Kidney (tissue), 14 donors: ENCODE results near the gene HTR6. TPM values are rescaled to one million over a fixed set of nuclear protein-coding genes. Genes with fewer than 3 reads are reported as not detected.
A peak's percentile ranks its signal among the peaks of the same experiment; 100 is the strongest.

Experiments used
- DNase-seq, 5 donors: peaks; one replicate each; pipeline ENCODE4 v3.0.0-alpha.2; 2013 to 2020
- FAIRE-seq: peaks from 2 replicates; lab custom pipeline; 2012; peaks lifted over from hg19 to GRCh38; lab: Jason Lieb, UNC
- H3K27ac ChIP-seq, 2 donors: one replicate each; pipeline ENCODE4 v1.7.0; 2013; ENCODE audit warnings: low read depth in 2 of 2, low read length in 2 of 2, inconsistent platforms in 1 of 2
- H3K27me3 ChIP-seq: one replicate; pipeline ENCODE4 v1.7.1; 2013; ENCODE audit warnings: low read length, inconsistent platforms; ENCODE audit not compliant: control insufficient read depth, insufficient read depth
- H3K36me3 ChIP-seq, 3 donors: one replicate each; pipeline versions ENCODE4 v1.7.0 to v1.7.1; 2013; ENCODE audit warnings: low read length in 3 of 3, control low read depth in 1 of 3, inconsistent platforms in 1 of 3; ENCODE audit not compliant: insufficient read depth in 3 of 3, control insufficient read depth in 2 of 3
- H3K4me1 ChIP-seq, 3 donors: one replicate each; pipeline versions ENCODE4 v1.7.0 to v1.7.1; 2013; ENCODE audit warnings: low read length in 3 of 3, inconsistent platforms in 1 of 3, low read depth in 1 of 3; ENCODE audit not compliant: control insufficient read depth in 2 of 3, insufficient read depth in 2 of 3
- H3K4me3 ChIP-seq, 3 donors: one replicate each; pipeline versions ENCODE4 v1.7.0 to v1.8.1; 2013; ENCODE audit warnings: low read length in 3 of 3, control low read depth in 1 of 3, inconsistent platforms in 1 of 3
- H3K9ac ChIP-seq, 3 donors: one replicate each; pipeline versions ENCODE4 v1.7.0 to v1.7.1; 2013; ENCODE audit warnings: low read length in 3 of 3, control low read depth in 1 of 3, inconsistent platforms in 1 of 3
- H3K9me3 ChIP-seq, 3 donors: one replicate each; pipeline versions ENCODE4 v1.7.0 to v1.7.1; 2013; ENCODE audit warnings: low read length in 3 of 3, control low read depth in 1 of 3, inconsistent platforms in 1 of 3; ENCODE audit not compliant: control insufficient read depth in 2 of 3, insufficient read depth in 1 of 3
- CTCF ChIP-seq: IDR thresholded peaks from 3 replicates; pipeline ENCODE4 v1.5.1; 2012; ENCODE audit warnings: mild to moderate bottlenecking, moderate library complexity, borderline replicate concordance; ENCODE audit not compliant: insufficient read depth; ENCODE audit errors: extremely low read depth
- intact Hi-C: fragments of 100-400 bp; cut with DNase I; formaldehyde crosslinking; loops from one replicate; pipeline ENCODE4 v1.11.1; 2022
- polyA plus RNA-seq: library from polyadenylated mRNA; stranded (reverse); fragments of 350-450 nt; fragmentation: Illumina TruSeq; extraction: RNeasy Lipid Tissue Mini Kit (QIAGEN cat#74804); gene quantifications from one replicate; pipeline ENCODE4 v1.2.3, GENCODE V29; 2014; ENCODE audit warnings: low read depth, low replicate concordance; ENCODE audit not compliant: insufficient read depth
- total RNA-seq: library from RNA; stranded (reverse); fragmentation: NEBNext Ultra II Directional; extraction: Animal tissue kit (Norgen Biotek cat#: 25700); gene quantifications from one replicate; pipeline ENCODE4 v1.2.1, GENCODE V29; 2021
- donor health status: control.
- donor health status: control.
- donor health status: control.
- donor health status: control.
- donor health status: control.
- donor health status: DM: yes; HTN: yes; CAD: no.
- donor health status: Normal renal cell carcinoma (clear cell type).

Gene HTR6
- total and polyA plus RNA-seq, 2 donors from 2014 or later = not detected

GRCh38 chr1:19654886-19655717 lies 9.6 kb upstream of the HTR6 start:
- Histone ChIP-seq H3K9ac (no peak overlapping the region), H3K27ac (no peak overlapping the region), H3K27me3 (no peaks in the 10 kb centered on the region), H3K4me1 (peaks cover 0 to 7% (median 0%) of the 10 kb centered on the region in 3 donors), H3K4me3 (no peak overlapping the region), H3K9me3 (no peaks in the 10 kb centered on the region), H3K36me3 (no peaks in the 10 kb centered on the region)
- no peak for TF ChIP-seq CTCF
- intact Hi-C loops = loop anchor here (10.0 kb wide), 1 partner anchor 260 kb away; no protein-coding TSS in a partner anchor
- DNase-seq (peak in 1 of 5 donors; percentile 66), FAIRE-seq (no peak)

GRCh38 chr1:19655718-19656080 lies 9.0 kb upstream of the HTR6 start:
- peaks cover 0 to 4% (median 0%) of the 10 kb centered on the region in 3 donors for H3K4me1 ChIP-seq
- H3K27ac ChIP-seq = no peak overlapping the region
- H3K9ac ChIP-seq = no peak overlapping the region
- no peak for FAIRE-seq
- H3K9me3 ChIP-seq = no peaks in the 10 kb centered on the region
- DNase-seq = no peak
- TF ChIP-seq CTCF = no peak
- no peaks in the 10 kb centered on the region for H3K36me3 ChIP-seq
- intact Hi-C loops = loop anchor here (10.0 kb wide), 1 partner anchor 261 kb away; no protein-coding TSS in a partner anchor
- no peak overlapping the region for H3K4me3 ChIP-seq
- no peaks in the 10 kb centered on the region for H3K27me3 ChIP-seq

GRCh38 chr1:19656134-19656779 lies 8.4 kb upstream of the HTR6 start:
- Histone ChIP-seq H3K9me3 (no peaks in the 10 kb centered on the region), H3K36me3 (no peaks in the 10 kb centered on the region), H3K9ac (no peak overlapping the region), H3K4me1 (no peaks in the 10 kb centered on the region), H3K27me3 (no peaks in the 10 kb centered on the region), H3K4me3 (no peak overlapping the region), H3K27ac (no peak overlapping the region)
- FAIRE-seq = no peak
- TF ChIP-seq CTCF = no peak
- DNase-seq = no peak
- intact Hi-C loops = loop anchor here (10.0 kb wide), 1 partner anchor 261 kb away; no protein-coding TSS in a partner anchor
